GM19463 (cell line): ENCODE data around the gene ARHGEF38.
"Not testable (repeated sequence)": the region's sequence is repeated elsewhere in the genome, so short reads cannot be mapped to it uniquely, and the experiment has no call there.

Source experiments
- ATAC-seq: cut with Tn5 transposase; IDR thresholded peaks from one replicate; pipeline ENCODE4 v1.9.1; 2021; ENCODE audit warnings: mild to moderate bottlenecking, moderate library complexity; ENCODE audit not compliant: unreplicated experiment

Gene ARHGEF38

GRCh38 chr4:105710012-105710600 lies 157.7 kb downstream of the ARHGEF38 start:
- ATAC-seq, result no peak

DNA sequence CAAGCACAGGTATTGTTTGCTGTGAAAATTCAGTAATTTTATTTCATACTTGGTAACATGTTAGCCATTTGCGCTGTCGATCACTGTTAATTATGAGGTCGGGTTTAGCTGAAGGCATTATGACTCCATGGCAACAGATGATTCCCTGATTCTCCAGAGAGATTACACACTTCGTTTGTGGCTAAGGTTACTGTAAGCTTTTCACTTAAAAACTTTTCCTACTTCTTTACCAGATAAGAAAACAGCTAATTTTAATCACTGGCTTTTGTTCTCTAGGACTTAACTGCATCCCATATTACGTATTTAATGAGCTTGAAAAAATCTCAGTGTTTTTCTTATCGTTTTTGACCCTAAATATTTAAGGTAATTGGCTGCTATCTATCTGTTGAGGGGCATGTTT lies 158.3 kb downstream of the ARHGEF38 start:
- no peak for ATAC-seq

DNA sequence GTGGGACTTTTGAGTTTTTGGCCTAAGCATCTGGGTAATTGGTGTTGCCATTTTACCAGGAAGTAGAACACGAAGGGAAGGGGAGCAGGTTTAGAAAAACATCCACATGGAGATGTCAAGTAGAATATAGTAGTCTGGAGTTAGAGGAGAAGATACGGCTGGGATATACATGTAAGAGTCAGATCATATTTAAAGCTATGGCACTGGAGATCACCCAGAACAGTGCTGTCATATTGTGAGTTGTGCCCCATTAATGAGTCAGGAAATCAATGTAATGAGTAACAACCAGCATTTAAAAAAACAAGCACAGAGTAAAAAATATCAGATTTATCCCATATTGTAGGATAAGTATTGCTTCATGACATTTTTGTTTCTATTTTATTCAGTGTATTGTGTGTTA lies 160.3 kb downstream of the ARHGEF38 start:
- no peak for ATAC-seq

- peak; percentile 45 for ATAC-seq
These were observed 161.7 kb downstream of the ARHGEF38 start for GRCh38 chr4:105714071-105714521.

DNA sequence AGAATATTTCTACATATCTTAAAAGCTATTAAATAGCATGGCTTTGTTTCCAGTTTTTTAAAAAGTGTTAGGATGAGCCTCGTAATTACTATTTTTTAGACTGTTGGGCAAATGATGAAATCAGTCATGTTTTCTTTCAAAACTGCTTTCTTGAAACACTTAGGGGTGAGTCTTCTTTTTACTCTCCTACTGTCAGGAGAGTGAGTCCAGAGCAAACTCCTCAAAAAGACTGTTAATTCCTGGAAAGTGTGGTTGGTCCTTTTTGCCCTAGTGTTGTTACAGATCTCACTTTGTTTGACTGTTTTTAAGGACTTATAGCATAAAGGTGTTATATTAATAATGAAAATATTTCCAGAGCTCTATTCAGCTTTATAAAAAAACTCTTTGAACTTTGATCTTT lies 162.5 kb downstream of the ARHGEF38 start:
- ATAC-seq, result no peak

- no peak for ATAC-seq
These were observed 163.4 kb downstream of the ARHGEF38 start for GRCh38 chr4:105715692-105716278.

DNA sequence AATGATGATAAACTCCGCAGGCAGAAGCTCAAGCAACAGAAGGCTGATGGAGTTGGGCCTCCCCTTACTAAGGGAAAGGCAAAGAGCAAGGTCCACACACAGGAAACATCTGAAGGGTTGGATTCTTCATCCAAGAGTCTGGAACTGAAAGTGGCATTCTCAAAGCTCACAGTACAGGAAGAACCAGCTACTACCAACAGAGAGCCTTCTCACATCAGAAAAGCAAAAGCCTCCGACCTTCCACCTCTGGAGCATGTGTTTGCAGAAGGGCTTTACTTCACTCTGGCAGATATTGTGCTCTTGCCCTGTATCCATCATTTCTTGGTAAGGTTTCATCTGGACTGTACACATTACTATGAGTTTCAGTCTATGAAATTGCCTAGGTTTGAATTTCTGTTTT lies 166.8 kb downstream of the ARHGEF38 start:
- ATAC-seq, result no peak

DNA sequence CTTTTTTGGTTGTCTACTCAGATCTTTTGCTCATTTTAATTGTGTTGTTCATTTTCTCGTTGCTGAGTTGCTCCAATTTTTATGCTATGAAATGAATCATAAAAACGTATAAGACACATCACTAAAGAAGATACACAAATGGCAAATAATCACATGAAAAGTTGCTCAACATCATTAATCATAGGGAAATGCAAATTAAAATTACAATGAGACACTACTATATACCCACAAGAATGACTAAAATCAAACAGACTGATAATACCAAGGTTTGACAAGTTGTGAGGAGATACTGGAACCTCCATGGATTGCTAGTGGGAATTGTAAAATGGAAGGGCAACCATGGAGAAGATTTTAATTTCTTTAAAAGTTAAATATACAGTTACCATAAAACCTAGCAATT lies 173.2 kb downstream of the ARHGEF38 start:
- ATAC-seq, result no peak

GRCh38 chr4:105729895-105730294 lies 177.5 kb downstream of the ARHGEF38 start:
- not testable (repeated sequence) for ATAC-seq
